Endothelial cell of hepatic sinusoid (primary cell): ENCODE measurements around the gene C5.

ENCODE experiments used
- in situ Hi-C: cut with HindIII; loops from 2 replicates; pipeline ENCODE4 v1.10.0; 2017; ENCODE audit warnings: low sequenced_read_pairs

C5 gene

DNA sequence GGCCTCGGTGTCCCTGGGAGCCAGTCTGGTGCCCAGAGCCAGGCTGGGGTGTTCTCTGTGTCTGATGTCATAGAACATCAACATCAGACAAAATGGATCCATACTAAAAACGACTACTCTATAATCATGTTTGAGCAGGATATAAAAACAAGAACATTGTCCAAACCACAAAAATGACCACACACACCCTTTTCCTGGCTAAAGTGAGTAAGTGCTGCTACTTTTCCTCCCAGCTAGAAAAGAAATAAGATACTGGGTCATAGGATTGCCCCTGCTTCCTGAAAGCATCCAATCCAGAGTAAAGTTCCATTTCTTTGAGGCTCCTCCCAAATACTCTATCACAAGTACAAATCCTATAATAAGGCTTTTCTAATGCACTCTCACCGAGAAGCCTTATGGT is 103.8 kb downstream of the C5 start:
- in situ Hi-C loops: no loop called here

DNA sequence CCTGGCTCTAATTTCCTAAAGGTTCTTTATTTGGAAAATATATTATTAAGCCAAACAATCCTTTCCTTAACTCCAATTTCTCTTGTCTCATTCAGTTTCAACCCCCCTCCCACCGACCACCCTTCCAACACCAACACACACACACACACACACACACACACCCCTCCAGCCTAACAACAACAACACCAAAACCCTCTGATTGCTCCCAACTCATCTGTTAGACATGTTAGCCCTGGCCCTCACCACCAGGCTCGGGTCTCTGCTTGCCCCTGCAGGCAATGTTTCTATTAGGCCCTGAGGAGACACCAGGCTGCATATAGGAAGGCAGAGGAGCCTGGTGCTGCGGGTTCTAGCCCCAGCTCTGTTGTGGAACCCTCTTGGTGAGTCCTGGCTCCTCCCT is 105.1 kb downstream of the C5 start:
- in situ Hi-C loops: no loop called here

DNA sequence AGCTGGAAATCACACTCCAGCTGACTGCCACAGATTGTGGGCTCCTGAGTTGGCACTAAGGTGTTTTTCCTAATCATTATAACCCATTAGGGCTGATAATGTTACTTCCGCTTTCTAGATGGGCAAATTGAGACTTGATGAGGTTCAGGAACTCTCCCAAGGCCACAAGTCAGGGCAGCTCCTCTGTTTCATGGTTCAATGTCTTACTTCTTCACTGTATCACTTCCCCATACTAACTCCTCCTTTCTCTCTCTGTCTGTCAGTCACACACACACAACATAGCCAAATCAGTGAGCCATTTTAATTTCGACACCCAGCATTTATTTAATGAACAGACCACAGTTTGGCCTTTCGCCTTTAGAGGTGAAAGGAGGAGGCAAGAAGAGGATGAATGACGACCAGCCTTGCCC is 105.6 kb downstream of the C5 start:
- in situ Hi-C loops: no loop called here

DNA sequence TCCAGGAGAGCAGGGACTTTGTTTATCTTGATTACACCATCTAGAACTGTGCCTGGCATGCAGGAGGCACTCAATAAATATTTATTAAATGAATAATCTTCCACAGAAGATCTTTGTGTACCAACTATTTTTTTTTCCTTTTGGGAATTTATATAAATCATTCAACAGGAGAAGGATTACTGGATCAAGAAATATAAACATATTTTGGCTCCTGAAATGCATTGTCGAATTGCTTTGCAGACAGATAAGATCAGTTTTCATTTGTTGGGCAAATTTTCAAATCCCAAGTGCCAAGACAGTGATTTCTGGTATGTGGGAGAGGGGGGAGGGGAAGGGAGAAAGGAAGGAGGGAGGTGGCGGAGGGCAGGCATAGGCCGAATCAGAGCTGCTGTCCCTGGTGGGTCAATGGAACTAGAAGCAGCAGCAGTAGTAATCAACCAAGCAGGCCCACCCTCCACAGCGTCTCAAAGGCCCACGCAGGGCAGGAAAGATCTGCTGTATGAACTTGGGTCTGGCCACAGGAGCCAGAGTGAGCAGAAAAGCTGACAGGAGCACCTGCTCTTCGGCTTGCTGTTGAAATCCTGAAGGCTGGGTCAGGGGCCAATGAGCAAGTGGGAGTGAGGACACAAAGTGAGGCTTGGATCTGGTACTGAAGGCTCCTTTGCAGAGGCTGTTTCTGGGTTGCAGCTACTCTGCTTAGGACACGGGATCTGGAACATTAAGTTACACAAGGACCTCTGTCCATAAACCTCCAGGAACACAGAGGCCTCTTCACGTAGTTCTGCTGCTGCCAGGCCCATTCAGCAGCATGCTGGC is 107.7 kb downstream of the C5 start:
- in situ Hi-C loops: no loop called here

DNA sequence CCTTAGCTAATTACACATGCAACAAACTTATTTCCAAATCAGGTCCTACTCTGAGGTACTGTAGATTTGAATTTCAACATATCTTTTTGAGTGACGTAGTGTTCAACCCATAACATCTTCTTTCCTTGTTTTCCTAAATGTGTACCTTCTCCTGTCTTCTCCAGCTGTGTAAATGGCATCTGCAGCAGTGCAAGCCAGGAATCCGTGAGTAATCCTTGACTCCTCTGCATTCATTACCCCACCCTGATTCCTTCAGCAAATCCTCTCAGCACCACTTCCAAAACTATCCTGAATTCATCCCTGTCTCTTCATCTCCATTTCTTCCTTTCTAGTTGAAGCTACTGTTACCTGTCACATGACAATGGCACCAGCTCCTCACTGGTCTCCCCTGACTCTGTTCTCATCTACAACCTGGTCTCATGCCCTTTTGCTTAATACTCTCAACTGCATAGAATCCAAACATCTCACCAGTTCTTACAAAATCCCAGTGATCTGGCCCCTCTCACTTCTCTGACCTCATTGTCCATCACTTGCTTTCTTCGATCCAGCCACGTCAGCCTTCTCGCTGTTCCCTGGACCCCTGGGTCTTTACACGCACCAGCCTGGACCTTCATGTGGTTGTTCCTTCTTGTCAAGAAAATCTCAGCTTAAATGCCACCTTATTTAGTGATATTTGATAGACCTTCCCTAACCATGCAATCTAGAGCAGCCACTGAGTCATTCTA is 108.9 kb downstream of the C5 start:
- in situ Hi-C loops: no loop called here

DNA sequence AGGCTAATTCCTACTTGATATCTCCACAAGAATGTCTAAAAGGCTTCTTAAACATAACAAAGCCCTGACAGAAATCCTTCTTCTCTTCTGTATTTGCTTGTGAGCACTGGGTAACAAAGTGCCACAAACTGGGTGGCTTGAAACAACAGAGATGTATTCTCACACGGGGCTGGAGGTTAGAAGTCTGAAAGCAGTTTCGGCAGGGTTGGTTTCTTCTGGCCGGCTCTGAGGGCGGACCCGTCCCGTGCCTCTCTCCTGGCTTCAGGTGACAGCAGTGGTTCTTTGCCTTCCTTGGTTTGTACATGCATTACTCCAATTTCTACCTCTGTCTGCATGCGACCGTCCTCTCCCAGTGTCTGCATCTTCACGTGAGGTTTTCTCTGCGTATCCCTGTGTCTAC is 109.5 kb downstream of the C5 start:
- in situ Hi-C loops: no loop called here

DNA sequence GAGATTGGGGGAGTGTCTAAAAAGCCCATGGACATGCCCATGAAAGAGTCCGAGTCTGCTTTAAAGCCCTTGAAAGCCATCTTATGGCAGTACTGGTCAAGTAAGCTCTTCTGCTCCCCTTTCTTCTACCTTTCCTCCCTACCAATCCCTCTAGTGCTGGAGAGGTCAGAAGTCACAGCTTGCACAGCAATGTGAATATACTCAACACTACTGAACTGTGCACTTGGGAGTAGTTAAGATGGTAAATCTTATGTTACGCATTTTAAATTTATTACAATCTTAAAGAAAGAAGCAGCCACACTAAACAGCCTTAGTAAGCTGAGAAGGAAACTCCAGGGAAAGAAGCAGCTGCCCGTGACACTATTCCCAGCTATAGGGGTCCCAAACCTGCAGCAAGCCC is 111.2 kb downstream of the C5 start:
- in situ Hi-C loops: no loop called here

DNA sequence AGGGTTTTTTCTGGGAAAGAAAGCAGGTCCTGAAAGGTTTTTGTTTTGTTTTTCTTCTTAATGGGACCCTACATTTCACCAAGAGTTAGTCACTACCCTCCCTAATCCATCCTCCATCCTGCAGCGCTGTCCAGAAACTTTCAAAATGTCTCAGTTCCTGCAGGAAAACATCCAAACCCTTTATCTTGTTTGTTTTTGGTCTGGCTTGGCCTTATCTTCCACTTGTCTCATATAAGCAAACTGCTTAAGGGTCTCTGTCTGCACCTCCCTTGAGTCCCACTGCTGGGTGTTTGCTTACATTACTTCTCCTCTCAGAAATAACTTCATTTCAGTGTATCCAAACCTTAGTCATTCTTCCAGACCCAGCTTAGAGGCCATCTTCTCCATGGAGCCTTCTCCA is 112.5 kb downstream of the C5 start:
- in situ Hi-C loops: no loop called here

DNA sequence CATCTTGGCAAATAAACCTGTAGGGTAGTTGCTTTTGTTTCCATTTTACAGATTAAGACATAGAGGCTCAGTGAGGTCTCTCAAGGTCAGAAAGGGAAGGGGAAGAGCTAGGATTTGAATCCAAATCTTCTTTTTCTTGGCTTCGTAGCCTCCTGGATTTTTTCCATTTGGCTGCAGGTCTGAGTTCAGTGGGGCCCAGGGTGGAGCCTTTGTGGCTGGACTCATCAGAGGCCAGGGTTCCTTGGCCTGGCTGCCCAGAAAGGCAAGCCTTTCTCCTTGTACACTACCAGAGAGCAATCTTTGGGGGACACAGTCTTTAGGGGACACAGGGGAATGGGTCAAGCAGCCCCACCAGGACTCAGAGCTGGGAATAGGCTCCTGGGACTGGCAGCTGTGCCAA is 112.9 kb downstream of the C5 start:
- in situ Hi-C loops: no loop called here

DNA sequence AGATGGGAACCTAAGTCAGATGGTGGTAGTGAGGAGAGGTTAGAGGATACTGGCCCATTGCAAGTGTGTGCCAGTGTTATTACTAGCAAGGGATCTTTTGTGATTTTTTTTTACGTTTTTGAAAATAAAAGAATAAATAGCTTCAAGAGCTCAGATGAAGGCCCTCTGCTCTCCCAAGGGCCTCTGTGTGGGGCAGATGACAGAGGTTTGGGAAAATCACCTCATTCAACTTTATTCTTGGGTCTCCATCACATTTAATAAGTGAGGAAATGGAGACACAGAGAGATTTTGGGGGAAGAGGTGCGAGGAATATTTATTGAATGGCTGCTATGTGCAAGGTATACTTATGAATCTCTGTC is 113.3 kb downstream of the C5 start:
- in situ Hi-C loops: no loop called here

DNA sequence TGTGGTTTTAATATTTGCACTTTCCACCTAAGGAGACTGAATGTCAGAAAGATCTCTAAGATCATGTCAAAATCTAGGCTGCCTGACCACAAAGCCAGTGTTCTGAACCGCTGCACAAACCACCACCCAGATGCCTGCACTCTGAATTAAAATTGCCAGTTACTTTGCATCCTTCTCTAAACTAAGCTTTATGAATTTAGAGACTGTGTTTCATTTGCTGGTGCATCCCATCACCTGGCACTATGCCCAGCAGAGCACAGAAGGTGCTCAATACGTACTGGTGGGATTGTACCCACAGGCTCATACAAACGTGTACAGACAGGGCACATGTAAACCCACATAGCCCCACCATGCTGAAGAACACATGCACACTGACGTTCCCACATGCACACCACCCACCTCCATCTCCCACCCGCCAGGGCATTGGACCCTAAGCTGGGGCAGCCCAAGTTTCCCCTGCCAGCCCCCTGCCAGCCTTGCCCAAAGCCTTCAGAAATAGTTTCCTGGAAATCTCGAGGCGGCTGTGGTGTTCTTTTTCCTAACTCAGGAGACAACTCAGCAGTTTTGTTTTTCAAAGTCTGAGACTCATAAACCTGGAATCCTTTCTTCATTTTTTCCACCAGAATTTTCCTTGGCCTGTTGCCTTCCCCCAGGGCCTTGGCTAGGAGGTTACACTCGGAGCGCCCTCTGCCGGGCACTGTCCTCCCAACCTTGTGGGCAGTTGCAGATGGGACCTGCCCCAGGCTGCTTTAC is 113.9 kb downstream of the C5 start:
- in situ Hi-C loops: no loop called here

DNA sequence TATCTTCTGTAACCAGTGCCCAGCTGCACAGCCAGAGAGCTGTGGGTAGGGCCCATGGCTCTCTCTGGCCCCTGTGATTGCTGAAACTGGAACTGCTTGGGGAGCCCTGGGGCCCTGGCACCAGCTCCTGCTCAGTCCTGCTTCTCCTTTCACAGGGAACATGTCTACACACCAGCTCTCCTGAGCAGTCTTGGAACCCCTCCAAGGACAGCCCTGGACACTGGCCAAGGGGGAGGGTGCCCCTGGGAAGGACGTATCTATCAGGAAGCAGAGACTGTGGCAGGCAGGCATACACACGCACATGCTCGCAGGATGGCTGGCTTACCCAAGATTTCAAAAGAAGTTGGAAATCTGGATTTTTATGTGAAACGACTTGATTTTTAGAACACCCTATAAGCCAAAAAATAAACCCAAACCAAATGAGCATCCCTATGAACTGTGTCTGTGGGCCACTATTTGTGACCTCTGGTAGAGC is 114.7 kb downstream of the C5 start:
- in situ Hi-C loops: no loop called here

DNA sequence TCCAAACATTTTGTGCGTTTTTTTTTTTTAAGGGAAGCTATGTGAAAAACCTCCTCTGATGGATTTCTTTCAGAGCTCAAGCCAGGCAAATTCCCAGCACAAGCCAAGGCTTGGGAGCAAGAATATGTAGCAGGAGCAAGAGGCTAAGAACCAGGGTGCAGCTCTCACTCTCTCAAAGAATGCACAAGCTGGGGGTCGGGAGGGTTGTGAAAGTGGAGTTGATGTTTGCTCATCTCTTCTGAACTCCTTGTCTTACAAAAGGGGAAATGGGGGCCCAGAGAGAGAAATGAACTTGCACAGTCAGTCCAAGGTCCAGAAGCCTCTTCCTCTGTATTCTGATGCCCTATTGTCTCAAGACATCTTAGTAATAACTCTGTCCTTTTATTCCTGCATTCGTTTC is 115.8 kb downstream of the C5 start:
- in situ Hi-C loops: no loop called here

DNA sequence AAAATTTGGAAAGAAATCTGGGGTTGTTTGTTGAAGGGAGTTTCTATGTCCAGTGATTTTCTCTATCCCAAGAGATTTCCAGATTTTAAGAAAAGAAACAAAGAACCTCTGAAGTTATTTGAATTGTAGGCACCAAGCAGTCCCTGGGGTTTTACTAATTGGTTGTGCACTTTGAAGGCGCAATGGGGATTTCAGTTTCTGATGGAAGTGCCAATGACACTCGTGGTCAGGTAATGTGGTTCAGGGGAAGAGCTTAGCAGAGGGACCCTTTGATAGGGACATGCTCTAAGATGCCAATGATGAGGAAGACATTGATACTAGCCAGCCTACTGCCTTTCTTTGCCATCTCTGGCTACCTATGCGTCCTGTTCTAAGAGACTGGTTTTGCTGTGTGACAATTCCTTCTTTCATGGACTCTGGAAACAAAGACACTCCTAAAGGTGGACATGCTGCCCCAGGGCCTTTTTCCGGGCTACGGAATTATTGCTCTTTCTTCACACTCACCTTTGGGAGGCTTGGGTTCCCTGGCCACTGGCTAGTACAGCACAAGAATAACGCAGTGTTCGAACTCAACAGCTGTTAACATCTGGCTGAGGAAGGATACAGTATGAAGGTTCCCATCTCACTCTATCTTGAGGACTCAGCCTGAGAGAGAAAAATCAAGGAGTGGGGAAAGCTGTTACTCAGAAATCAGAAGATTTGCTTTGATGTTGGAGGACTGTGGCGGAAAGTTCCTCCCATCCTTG is 116.6 kb downstream of the C5 start:
- in situ Hi-C loops: no loop called here

DNA sequence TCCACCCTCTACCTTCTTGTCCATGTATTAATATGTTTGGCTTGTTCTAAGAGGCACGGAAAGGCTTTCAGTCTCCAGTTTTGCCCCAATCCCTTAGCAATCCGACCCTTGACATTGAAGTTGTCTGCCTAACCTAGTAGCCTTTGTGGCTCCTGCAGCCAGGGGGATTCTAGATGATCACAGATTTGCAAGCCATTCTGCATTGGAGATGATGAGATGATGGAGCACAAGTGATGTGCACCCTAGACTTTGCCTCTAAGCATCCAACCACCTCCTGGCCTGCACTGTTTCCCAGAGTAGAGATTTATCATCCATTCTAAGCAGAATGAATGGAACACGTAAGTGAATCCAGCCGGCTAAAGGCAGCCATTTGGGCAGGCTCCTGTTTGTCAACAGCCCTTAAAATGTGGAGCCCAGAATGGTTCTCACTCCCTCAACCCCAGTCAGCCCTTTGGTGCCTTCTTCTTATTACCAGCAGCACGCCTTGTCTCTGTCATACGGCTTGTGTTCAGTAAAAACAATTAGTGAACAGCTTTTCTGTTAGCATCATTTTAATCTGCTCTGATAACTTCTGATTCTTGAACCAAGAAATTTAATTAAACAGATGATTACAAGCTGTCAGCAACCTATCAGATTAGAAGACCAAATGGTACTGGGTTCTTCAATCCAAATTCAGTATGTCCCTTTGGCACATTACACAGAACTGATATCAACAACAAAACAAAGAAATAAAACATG is 117.8 kb downstream of the C5 start:
- in situ Hi-C loops: no loop called here

DNA sequence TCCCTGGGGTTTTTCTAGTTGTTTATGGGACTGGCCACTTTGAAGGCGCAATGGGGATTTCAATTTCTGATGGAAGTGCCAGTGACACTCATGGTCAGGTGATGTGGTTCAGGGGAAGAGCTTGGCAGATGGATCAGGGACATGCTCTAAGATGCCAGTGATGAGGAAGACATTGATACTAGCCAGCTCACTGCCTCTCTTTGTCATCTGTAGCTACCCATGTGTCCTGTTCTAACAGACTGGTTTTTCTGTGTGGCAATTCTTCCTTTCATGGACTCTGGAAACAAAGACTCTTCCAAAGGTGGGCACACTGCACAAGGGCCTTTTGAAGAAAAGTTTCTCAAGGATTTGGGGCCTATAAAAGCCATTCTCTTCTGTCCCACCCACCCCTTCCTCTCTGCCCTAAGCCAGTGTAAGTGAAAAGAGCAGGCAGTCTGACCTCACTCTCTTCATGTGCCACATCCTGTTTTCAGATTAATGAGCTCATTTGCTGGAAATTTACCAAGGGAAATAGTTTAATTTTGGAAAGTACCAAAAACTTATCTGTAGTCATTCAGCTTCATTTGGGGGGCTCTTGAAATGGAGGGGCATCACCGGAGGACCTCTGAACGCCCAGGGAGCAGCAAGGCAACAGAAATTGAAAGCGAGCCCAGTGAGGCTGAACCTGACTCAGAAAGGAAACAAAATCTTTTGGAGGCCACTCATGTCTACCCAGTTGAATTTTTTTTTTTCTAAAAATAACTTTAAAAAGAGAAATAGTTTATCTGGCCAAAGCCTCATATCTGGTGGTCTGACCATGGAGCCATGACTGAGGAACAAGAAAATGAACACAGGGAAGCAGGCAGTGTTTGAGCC is 118.6 kb downstream of the C5 start:
- in situ Hi-C loops: no loop called here

DNA sequence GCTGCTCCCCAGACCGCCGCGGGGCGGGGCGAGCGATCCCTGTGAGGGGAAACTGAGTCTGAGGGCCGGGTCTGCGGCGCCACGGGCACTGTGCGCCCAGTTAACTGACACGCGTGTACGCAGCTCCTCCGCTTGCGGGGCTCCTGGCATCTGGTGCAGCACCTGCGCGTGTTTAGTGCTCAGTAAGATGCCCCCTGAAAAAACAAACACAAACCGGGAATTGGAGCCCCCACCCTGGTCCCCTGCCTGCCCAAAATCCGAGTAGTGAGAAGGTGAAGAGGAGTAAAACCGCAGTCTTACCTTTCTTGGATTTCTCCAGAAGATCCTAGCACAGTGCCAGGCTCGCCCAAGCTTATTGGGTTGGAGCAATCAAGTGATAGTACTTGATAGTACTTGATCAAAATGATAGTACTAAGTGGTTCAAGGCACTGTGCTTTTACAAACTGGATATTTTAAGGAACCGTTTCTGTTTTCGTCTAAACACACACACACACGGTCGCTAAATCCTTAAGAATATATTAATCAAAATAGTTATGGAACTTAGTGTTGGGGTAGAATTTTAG is 120.8 kb downstream of the C5 start:
- in situ Hi-C loops: loop anchor here (5.0 kb wide), 1 partner anchor 52 kb away; the partner anchor contains the start of gene PHF19

DNA sequence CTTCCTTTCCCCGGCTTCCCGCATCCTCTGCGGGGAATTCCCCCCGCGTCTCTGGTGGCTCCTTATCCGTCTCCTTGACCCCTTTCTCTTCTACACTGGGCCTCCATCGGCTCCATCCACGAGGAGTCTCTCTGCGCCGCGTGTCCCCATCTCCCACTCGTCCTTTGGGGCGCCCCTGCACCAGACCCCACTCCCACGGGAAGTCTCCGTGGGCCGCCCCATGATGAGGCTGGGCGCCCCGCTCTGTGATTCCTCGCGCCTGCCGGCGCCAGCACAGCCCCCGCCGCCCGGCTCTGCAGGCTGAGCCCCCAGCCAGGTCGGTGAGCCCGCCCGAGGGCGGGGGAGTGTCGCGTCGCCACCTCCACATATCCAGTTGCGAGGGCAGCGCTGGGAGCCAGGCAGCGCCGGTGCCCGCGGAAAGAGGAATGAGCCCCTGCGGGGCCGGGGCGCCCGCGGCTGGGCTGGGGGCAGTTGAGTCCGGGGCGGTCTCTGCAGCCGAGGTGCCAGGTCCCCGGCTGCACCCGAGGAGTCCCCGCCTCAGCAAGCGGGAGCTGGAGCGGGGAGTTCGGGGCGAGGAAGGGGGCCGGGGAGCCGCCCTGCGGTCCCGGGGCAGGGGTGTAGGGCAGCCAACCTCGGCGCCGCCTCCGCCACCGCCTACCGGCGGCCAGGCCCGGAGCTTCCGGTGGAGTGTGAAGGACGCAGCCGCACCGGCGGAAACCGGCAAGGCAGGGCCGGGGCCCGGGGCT is 121.4 kb downstream of the C5 start:
- in situ Hi-C loops: loop anchor here (5.0 kb wide), 1 partner anchor 51 kb away; the partner anchor contains the start of gene PHF19
